Adipocyte (in vitro differentiated cells): ENCODE results near the gene LEFTY2.

Source experiments
- DNase-seq: peaks from one replicate; pipeline ENCODE4 v3.0.0-alpha.2; 2015; ENCODE audit warnings: low read depth
- H3K27me3 ChIP-seq: replicated peaks from 2 replicates; pipeline ENCODE4 v1.7.0; 2013; ENCODE audit warnings: mild to moderate bottlenecking, low read length, moderate library complexity; ENCODE audit not compliant: control insufficient read depth, insufficient read depth
- H3K36me3 ChIP-seq: 2 replicates; pipeline ENCODE4 v1.7.0; 2013; ENCODE audit warnings: low read length, mild to moderate bottlenecking, moderate library complexity; ENCODE audit not compliant: control insufficient read depth, insufficient read depth, severe bottlenecking
- H3K4me1 ChIP-seq: 2 replicates; pipeline ENCODE4 v1.7.0; 2013; ENCODE audit warnings: mild to moderate bottlenecking, low read length, moderate library complexity; ENCODE audit not compliant: control insufficient read depth, insufficient read depth
- H3K4me3 ChIP-seq: 2 replicates; pipeline ENCODE4 v1.7.0; 2013; ENCODE audit warnings: mild to moderate bottlenecking, low read length, moderate library complexity
- H3K9ac ChIP-seq: 2 replicates; pipeline ENCODE4 v1.7.0; 2013; ENCODE audit warnings: mild to moderate bottlenecking, low read length, moderate library complexity
- H3K9me3 ChIP-seq: 2 replicates; pipeline ENCODE4 v1.7.0; 2013; ENCODE audit warnings: mild to moderate bottlenecking, low read length, moderate library complexity; ENCODE audit not compliant: control insufficient read depth

Gene LEFTY2

DNA sequence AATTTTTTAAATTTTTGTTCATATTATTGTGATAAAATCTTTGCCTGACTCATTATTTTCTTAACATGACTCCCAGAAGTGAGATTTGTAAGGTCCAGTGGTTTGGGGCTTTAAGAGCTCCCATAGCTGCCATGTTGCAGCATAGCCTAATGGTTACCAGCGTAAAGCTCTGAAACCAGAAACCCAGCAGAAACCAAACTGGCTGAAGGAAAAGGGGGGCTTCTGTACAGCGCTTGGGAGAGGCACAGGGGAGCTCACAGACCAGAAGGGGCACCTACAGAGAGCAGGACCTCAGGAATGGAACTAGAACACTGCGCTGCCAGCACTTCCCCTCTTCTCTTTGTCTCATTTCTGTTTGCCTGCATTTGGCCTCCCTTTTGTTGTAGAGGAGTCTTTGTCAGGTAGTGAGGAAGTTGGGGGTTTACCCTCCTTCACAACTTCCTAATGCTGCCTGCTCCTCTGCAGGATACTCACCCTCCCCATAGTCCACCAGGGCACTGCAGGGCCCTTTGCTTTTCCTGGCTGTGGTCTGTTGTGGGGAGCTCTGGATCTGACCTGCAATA is 14.4 kb downstream of the LEFTY2 start:
- Histone ChIP-seq H3K4me1 (peaks cover 14% of the 10 kb centered on the region), H3K27me3 (no peaks in the 10 kb centered on the region), H3K36me3 (peaks cover 5% of the 10 kb centered on the region), H3K9me3 (no peaks in the 10 kb centered on the region), H3K9ac (no peak overlapping the region), H3K4me3 (no peak overlapping the region)
- peak; percentile 15 for DNase-seq

- Histone ChIP-seq H3K36me3 (peaks cover 20% of the 10 kb centered on the region), H3K9ac (peak within 1 kb of the TSS; percentile 100), H3K4me1 (peaks cover 22% of the 10 kb centered on the region), H3K9me3 (no peaks in the 10 kb centered on the region), H3K4me3 (peak within 1 kb of the TSS; percentile 100), H3K27me3 (no peaks in the 10 kb centered on the region)
- peak; percentile 98 for DNase-seq
These were observed 17.1 kb downstream of the LEFTY2 start, which contains the start of gene PYCR2 for GRCh38 chr1:225923692-225924555. TSS of gene PYCR2 (minus strand) at chr1:225924250. CDS start at chr1:225924110, 140 bp downstream.

- peak overlapping the region; percentile 100 for H3K4me3 ChIP-seq
- H3K9ac ChIP-seq, result peak overlapping the region; percentile 100
- no peaks in the 10 kb centered on the region for H3K9me3 ChIP-seq
- peaks cover 21% of the 10 kb centered on the region for H3K36me3 ChIP-seq
- no peak for DNase-seq
- no peaks in the 10 kb centered on the region for H3K27me3 ChIP-seq
- peaks cover 22% of the 10 kb centered on the region for H3K4me1 ChIP-seq
These were observed 17.7 kb downstream of the LEFTY2 start for GRCh38 chr1:225923381-225923691.

DNA sequence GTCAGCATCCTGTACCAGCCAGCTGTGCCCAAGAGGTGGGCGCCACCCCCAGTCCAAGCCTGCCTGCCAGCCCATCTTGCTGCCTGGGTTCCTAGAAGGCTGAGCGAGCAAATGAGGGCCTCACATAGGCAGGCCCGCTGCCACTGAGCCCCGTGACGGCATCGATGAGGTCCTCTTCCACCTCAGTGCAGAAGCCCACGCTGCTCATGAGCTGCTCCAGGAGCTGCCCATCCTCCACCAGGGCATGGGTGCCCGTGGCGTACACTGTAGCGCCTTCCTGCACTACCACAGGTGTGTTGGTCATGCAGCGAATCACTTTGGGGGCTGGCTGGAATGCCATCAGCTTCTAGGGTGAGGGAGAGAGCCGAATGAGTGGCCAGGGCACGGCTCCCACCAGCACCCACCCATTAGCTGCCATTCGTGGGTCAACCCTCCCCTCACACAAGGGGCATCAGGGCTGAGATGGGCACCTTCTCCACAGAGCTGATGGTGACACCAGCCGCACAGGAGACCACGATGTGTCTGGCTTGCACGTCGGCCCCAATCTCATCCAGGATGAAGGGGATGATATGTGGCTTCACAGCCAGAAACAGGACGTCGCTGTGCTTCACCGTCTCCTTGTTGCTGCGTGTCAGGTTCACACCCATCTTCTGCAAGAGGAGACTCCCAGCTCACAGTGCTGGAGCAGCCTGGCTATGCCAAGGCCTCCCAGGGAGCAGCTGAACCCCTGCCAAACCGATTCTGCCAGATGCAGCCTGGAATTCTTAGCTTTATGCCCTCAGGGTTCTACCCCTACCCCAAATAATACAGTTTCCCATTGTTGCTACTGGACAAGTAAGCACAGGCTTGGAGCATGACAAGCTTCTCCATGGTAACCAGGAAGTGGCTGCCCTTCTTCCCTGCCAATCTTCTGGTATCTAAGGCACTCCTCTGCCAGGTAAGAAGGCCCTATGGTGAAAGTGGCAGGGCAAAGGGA is 19.0 kb downstream of the LEFTY2 start:
- no peak for DNase-seq
- Histone ChIP-seq H3K4me3 (no peak overlapping the region), H3K36me3 (peaks cover 34% of the 10 kb centered on the region), H3K9ac (no peak overlapping the region), H3K9me3 (no peaks in the 10 kb centered on the region), H3K4me1 (peaks cover 22% of the 10 kb centered on the region), H3K27me3 (no peaks in the 10 kb centered on the region)

DNA sequence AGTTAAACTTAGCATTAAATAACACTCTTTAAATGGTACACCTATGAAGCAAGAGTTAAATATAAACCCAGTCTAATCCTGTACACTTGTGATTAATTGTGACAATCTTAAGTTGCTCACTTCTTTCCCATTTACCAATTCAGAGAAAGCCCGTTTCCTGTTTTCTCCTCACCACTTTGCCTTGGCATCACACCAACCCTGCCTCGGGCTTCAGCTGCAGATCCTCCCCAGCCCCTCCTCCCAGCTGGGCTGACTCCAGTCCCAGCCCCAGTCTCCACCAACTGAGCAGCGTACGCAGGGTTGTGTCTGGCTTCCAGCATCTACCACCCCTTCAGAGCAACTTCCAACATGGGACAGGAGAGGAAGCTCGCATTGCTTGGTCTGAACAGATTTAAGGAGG is 21.1 kb downstream of the LEFTY2 start:
- H3K4me1 ChIP-seq, result peaks cover 20% of the 10 kb centered on the region
- H3K27me3 ChIP-seq, result no peaks in the 10 kb centered on the region
- peaks cover 38% of the 10 kb centered on the region for H3K36me3 ChIP-seq
- H3K9me3 ChIP-seq, result no peaks in the 10 kb centered on the region
- H3K9ac ChIP-seq, result peak overlapping the region; percentile 22
- H3K4me3 ChIP-seq, result no peak overlapping the region
- DNase-seq, result peak; percentile 75

- no peak overlapping the region for H3K4me3 ChIP-seq
- H3K9ac ChIP-seq, result no peak overlapping the region
- peaks cover 18% of the 10 kb centered on the region for H3K4me1 ChIP-seq
- no peaks in the 10 kb centered on the region for H3K27me3 ChIP-seq
- no peaks in the 10 kb centered on the region for H3K9me3 ChIP-seq
- no peak for DNase-seq
- peaks cover 38% of the 10 kb centered on the region for H3K36me3 ChIP-seq
These were observed 22.7 kb downstream of the LEFTY2 start for GRCh38 chr1:225918280-225918679.

GRCh38 chr1:225917536-225917935 is 23.5 kb downstream of the LEFTY2 start:
- no peak for DNase-seq
- Histone ChIP-seq H3K36me3 (peaks cover 38% of the 10 kb centered on the region), H3K4me3 (no peak overlapping the region)

DNA sequence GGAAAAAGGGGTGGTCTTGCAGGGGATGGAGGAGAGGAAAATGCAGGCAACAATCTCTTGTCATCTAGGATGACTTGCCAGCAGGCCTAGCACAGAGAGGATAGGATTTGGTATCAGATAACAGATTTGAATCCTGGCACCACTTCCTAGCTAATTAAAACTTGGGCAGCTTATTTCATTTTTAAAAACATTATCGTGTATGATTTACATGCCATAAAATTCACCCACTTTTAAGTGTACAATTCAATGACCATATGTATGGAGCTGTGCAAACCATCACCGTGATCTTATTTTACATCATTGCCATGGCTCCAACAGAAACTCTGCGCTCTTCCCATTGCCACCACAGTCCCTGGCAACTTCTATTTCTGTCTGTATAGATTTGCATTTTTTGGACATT is 23.9 kb downstream of the LEFTY2 start:
- Histone ChIP-seq H3K36me3 (peaks cover 37% of the 10 kb centered on the region), H3K9me3 (no peaks in the 10 kb centered on the region), H3K4me1 (peaks cover 8% of the 10 kb centered on the region), H3K9ac (no peak overlapping the region), H3K27me3 (no peaks in the 10 kb centered on the region), H3K4me3 (no peak overlapping the region)
- DNase-seq, result no peak

More at GRCh38 chr1:225917536-225917935, 23.5 kb downstream of the LEFTY2 start:
- H3K27me3 ChIP-seq, result no peaks in the 10 kb centered on the region
- H3K9ac ChIP-seq, result no peak overlapping the region
- H3K9me3 ChIP-seq, result no peaks in the 10 kb centered on the region
- peaks cover 12% of the 10 kb centered on the region for H3K4me1 ChIP-seq

DNA sequence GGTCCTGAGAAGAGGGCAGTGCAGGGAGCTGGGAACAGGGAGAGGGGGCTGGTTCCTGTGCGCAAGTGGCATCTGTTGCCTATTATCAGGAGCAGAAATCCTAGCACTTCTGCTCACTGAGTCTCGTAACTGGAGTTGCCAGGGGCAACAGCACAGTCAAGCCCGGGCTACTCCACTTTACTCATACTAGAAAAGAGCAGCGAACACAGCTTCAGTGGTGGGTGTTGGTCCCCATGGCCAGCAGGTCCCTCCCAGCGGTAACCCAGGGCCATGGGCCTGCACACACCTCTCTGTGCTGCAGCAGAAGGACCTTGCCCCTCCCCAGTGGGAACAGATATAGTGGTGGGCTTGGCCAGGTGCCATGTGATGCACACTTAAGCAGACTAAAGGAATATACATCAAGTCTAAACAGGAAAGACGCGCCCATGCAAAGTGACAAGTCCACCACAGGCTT is 25.5 kb downstream of the LEFTY2 start:
- H3K36me3 ChIP-seq, result peaks cover 21% of the 10 kb centered on the region
- no peak overlapping the region for H3K4me3 ChIP-seq
- H3K27me3 ChIP-seq, result no peaks in the 10 kb centered on the region
- H3K9me3 ChIP-seq, result no peaks in the 10 kb centered on the region
- peaks cover 12% of the 10 kb centered on the region for H3K4me1 ChIP-seq
- no peak overlapping the region for H3K9ac ChIP-seq
- DNase-seq, result no peak

- no peak overlapping the region for H3K4me3 ChIP-seq
- H3K4me1 ChIP-seq, result peaks cover 10% of the 10 kb centered on the region
- DNase-seq, result no peak
- H3K9me3 ChIP-seq, result no peaks in the 10 kb centered on the region
- peaks cover 18% of the 10 kb centered on the region for H3K36me3 ChIP-seq
- H3K9ac ChIP-seq, result no peak overlapping the region
- H3K27me3 ChIP-seq, result no peaks in the 10 kb centered on the region
These were observed 26.1 kb downstream of the LEFTY2 start for GRCh38 chr1:225914947-225915346.

- Histone ChIP-seq H3K27me3 (no peaks in the 10 kb centered on the region), H3K4me1 (peaks cover 5% of the 10 kb centered on the region), H3K4me3 (no peak overlapping the region), H3K9ac (no peak overlapping the region), H3K9me3 (no peaks in the 10 kb centered on the region), H3K36me3 (peaks cover 18% of the 10 kb centered on the region)
- DNase-seq, result no peak
These were observed 26.6 kb downstream of the LEFTY2 start for GRCh38 chr1:225914391-225914790.
